HG02938 (cell line): ENCODE results near the gene PLCD4.

Experiments used
- ATAC-seq: cut with Tn5 transposase; IDR thresholded peaks from one replicate; pipeline ENCODE4 v1.9.1; 2021; ENCODE audit warnings: mild to moderate bottlenecking, moderate library complexity; ENCODE audit not compliant: unreplicated experiment

Gene PLCD4

GRCh38 chr2:218607436-218608115 is at the start of gene PLCD4:
PLCD4 (plus strand) TSS chr2:218607899; CDS start chr2:218615740, 7,841 bp downstream.
- ATAC-seq = no peak

- ATAC-seq = no peak
These were observed 49.8 kb upstream of the PLCD4 start for GRCh38 chr2:218557941-218558340.

GRCh38 chr2:218558986-218559385 is 48.7 kb upstream of the PLCD4 start:
- ATAC-seq = no peak

GRCh38 chr2:218564056-218564455 is 43.6 kb upstream of the PLCD4 start:
- ATAC-seq = no peak

- no peak for ATAC-seq
These were observed 41.4 kb upstream of the PLCD4 start for GRCh38 chr2:218566296-218566695.

GRCh38 chr2:218567797-218568189 is 39.9 kb upstream of the PLCD4 start:
- peak; percentile 35 for ATAC-seq

- ATAC-seq = peak; percentile 72
These were observed 39.3 kb upstream of the PLCD4 start, which contains the start of the genes CNOT9 and USP37 for GRCh38 chr2:218568190-218569037. CNOT9 (plus strand) TSS chr2:218568839; CDS start chr2:218568955, 116 bp downstream. USP37 (minus strand) TSS chr2:218568351; CDS start chr2:218558653, 9,698 bp downstream.

GRCh38 chr2:218569038-218569431 is 38.7 kb upstream of the PLCD4 start:
- peak; percentile 24 for ATAC-seq

GRCh38 chr2:218569661-218570500 is 37.8 kb upstream of the PLCD4 start:
- ATAC-seq = no peak

- ATAC-seq = no peak
These were observed 36.8 kb upstream of the PLCD4 start for GRCh38 chr2:218570850-218571249.

- ATAC-seq = no peak
These were observed 30.8 kb upstream of the PLCD4 start for GRCh38 chr2:218576854-218577253.

- no peak for ATAC-seq
These were observed 30.0 kb upstream of the PLCD4 start for GRCh38 chr2:218577482-218578220.

- no peak for ATAC-seq
These were observed 29.3 kb upstream of the PLCD4 start for GRCh38 chr2:218578272-218578877.

- ATAC-seq = no peak
These were observed 25.6 kb upstream of the PLCD4 start for GRCh38 chr2:218582076-218582475.

- no peak for ATAC-seq
These were observed 23.5 kb upstream of the PLCD4 start for GRCh38 chr2:218583983-218584850.

- ATAC-seq = no peak
These were observed 22.2 kb upstream of the PLCD4 start for GRCh38 chr2:218585541-218585940.

- ATAC-seq = no peak
These were observed 2.3 kb upstream of the PLCD4 start for GRCh38 chr2:218605432-218605831.

GRCh38 chr2:218615868-218616315 is 8.2 kb downstream of the PLCD4 start:
- ATAC-seq = no peak
